ENCODE data around the gene GALM.

Gene GALM

GRCh38 chr2:38778687-38779082 is 112.8 kb downstream of the GALM start:
- no peak for DNase-seq

- DNase-seq = no peak
Measured at GRCh38 chr2:38783586-38783985, 117.7 kb downstream of the GALM start.

All from NCI-H69 (cell line).